NCI-H2196 (cell line): Measurements from ENCODE around the gene IGLL1.
"Not testable (repeated sequence)": the region's sequence is repeated elsewhere in the genome, so short reads cannot be mapped to it uniquely, and the experiment has no call there.

Experiments
- DNase-seq: peaks from one replicate; lab custom pipeline; 2025; ENCODE audit not compliant: unreplicated experiment; lab: John Stamatoyannopoulos, UW

The IGLL1 gene

DNA sequence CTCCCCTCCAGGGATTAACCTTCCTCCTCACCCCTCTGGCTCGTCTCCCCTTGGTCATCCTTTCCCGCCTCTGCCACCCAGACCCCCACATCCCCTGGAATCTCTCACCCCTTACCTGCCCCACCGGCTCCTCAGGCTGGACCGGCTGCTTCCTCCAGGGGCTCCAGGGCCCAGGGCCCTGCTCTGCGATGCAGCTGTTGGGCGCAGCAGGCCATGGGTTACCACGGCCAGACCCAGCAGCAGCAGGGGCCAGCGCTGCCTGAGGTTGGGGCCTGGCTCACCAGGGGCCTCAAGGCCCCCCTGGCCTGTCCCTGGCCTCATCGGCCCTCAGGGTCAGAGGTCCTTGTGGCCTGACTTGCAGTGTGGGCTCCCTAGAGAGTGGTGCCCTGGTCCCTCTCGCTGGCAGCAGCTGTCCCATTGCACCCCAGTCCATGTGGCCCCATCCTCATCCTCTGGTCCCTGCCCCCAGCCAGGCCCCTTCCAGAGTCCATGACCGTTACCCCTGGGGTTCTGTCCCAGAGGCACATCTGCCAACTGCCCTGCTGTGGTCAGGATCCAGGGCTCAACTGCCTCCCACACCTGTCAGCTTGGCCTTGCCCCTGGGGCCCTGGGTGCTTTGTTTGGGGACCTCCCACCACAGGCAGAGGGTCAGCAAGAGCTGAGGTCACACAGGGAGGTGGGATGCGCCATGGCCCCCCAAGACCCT, at the start of gene IGLL1:
IGLL1 (minus strand) TSS at position 421 of the 706 bp plus-strand sequence; CDS start at position 321, 100 bp downstream.
- no peak for DNase-seq

DNA sequence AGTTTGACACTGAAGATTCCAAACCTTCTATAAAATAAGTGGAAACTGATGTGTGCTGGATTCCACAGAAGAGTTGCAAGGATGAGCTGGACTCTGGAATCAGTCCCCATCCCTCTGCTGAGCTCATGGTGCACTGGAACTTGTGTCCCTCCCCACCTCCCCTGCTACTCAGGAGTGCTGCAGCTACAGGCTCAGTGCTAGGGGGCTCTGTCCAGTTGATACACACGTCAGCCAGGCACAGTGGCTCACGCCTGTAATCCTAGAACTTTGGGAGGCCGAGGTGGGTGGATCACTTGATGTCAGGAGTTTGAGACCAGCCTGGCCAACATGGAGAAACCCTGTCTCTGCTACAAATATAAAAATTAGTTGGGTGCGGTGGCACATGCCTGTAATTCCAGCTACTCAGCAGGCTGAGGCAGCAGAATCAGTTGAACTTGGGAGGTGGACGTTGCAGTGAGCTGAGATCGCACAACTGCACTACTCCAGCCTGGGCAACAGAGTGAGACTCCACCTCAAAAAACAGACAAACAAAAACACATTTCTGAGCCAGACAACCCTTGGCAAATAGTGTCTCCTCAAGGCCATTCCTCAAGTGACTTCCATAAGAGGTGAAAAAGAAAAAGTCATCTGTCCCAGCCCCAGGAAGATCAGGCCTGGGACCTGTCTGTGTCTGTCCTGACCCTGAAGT, 48.1 kb upstream of the IGLL1 start:
- not testable (repeated sequence) for DNase-seq

GRCh38 chr22:23627401-23628055, 47.4 kb upstream of the IGLL1 start:
- not testable (repeated sequence) for DNase-seq

DNA sequence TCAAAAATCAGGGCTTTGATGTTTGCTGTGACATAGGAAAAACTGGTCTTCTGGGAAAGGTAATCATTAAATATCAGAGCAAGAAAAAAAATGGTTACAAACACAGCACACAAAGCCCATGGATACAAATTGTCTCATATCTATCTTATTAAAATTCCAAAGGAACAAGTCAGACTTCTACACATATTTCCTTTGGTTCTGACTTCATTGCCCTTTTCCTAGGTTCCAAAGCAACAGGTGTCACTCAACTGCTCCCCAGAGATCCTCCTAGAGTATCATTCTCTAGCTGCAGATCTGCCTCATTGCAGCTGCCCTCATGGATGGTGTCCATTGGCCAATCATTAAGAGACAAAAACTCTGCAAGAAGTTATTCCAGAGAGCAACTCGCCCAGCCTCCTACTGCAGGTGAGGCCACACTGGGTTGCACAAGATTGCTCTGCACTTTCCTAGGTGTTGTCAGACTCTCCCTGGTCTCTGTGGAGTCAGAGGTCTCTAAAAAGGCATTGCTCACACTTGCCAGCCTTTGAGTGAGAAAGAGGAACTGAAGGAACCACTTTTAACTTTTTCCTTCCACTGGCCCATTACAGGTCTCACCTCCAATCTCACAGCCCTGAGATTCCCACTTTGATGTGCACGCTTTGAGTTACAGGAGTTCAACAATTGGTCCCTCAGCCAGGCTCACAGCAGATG, 46.3 kb upstream of the IGLL1 start:
- DNase-seq = no peak

GRCh38 chr22:23622634-23623033, 42.5 kb upstream of the IGLL1 start:
- DNase-seq = no peak

DNA sequence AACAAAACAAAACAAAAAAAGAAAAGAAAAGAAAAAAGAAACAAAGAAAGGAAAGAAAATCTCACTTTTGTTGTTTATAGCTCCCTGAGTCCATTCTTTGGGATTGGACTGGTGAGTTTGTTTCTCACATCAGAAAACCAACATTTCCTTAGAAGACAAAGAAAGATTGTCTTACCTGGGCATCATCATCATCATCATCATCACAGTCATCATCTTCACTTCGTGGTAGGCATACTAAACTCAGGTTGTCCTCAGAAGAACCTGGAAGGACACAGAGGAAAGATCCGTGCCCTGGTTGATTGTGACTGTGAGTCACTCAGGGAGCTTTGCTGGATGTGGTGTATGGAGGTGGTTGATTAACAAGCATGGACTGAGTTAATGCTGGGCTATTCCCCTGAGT, 41.8 kb upstream of the IGLL1 start:
- DNase-seq = not testable (repeated sequence)

DNA sequence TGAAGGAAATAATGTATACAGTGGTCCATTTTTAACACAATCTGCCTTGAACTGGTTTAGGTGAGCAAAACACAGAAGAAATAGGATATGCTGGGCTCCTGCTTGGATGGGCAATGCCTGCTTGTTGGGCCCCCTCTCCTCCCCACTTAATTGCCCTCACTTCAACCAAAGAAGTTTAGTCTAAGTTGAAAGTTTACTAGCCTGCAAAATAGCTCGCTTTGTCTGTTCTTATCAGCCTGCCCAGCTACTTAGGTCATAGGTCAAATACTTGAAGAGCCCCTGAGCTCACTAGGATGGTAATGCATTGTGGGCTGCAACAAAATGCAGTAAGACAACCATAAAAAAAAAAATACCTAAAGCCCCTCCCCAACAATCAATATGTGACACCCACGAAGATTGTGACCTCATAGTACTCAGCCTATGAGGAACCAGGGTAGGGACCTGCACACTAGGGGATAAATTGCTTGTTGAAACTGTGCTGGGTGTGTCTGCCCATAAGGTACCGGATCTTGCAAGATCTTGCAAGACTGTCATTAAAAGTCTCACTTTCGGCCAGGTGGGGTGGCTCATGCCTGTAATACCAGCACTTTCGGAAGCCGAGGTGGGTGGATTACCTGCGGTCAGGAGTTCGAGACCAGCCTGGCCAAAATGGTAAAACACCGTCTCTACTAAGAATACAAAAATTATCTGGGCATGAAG, 41.1 kb upstream of the IGLL1 start:
- DNase-seq = no peak

GRCh38 chr22:23613193-23613972, 33.3 kb upstream of the IGLL1 start:
- no peak for DNase-seq

GRCh38 chr22:23609983-23610781, 30.1 kb upstream of the IGLL1 start:
- DNase-seq = no peak

DNA sequence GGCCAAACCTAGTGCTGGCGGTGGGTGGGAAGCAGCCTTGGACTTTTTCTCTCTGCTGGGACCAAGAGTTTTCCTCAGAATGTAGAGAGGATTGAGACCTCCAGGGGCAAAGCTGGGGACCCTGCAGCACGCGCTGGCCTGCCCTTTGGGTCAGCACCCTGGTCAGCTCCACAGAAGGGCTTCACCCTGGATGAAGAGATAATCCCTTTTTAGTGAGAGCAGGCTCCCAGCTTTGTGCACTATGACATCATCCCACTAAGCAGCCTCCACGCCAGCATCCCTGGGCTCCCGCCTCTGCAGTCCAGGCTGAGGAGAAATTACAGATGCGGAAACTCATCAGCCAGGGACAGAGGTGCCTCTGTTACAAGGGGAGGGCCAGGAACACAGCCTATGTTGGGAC, 28.5 kb upstream of the IGLL1 start:
- no peak for DNase-seq

- DNase-seq = no peak
These were observed 26.4 kb upstream of the IGLL1 start for GRCh38 chr22:23606204-23607131.

DNA sequence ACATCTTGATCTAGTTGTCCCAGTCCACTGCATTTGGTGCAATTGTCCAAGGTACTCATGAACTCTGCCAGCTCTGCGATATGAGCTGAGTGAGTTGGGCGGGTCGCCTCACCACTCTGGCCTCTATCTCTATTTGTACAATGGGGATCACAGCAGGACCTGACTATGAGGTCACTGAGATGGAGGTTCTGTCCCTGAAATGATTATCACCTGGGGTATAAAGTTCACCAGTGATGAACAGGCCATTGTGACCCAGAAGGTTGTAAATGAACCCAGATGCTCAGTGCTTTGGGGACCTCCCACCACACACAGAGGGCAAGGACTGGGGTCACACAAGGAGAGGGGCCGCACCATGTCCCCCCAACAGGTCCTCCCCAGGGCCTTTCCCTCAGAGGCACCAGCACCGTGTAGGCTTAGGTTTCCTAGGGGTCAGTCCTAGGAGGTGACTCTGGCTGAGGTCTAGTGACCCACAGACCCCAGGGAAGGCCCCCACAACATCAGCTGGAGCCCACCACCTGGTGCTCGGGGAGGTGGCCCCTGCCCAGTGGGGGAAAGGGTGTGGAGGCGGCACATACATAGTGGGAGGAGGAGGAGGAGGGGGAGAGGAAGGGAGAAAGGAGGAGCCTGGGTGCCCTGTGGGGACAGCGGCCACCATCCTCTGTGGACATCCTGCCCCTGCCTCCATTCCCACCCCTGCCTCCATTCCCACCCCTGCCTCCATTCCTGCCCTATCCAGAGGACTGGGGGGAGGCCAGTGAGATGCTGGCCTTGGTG, 25.0 kb upstream of the IGLL1 start:
- no peak for DNase-seq

- DNase-seq = no peak
These were observed 23.2 kb upstream of the IGLL1 start for GRCh38 chr22:23603266-23603665.

- no peak for DNase-seq
These were observed 18.9 kb upstream of the IGLL1 start for GRCh38 chr22:23598805-23599518.

DNA sequence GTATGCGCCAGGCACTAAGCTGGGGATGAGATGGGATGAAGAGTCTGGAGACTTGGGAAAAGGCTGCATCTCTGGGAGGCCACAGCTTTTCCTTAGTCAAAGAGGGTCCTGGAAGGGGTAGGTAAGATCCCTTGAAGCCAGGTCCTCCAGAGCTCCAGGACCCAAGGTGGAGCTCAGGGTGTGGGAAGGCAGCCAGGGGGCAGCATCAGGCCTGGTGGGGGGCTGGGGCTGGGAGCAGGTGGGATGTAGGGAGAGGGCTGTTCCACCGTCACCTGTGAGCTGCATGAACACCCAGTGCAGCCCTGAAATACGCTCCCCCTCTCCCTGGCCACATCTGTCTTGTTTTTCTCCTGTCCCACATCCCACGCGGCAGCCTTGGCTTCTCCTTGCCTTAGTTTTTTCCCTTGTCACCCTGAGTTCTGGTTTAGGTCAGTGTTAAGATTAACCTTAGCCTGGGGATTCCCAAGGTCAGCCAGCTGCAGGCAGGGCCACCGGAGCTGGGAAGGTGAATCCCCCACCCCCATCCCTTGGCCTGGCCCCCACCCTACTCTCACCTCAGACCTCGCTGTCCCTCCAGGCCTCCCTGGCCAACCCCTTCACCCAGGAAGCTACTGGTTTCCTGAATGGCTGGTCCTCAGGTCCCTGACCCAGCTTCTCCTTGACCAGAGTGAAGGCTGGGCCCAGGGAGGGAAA, 17.6 kb upstream of the IGLL1 start:
- not testable (repeated sequence) for DNase-seq

- not testable (repeated sequence) for DNase-seq
These were observed 15.8 kb upstream of the IGLL1 start for GRCh38 chr22:23595904-23596303.
